Suprapubic skin (tissue), 4 donors: ENCODE results near the gene CYP2W1. TPM values are rescaled to one million over a fixed set of nuclear protein-coding genes. Genes with fewer than 3 reads are reported as not detected.
"Not testable (repeated sequence)": the region's sequence is repeated elsewhere in the genome, so short reads cannot be mapped to it uniquely, and the experiment has no call there.

Source experiments
- DNase-seq, 2 donors: peaks; one replicate each; pipeline ENCODE4 v3.0.0-alpha.2; 2019; ENCODE audit warnings: low spot score in 2 of 2
- H3K27ac ChIP-seq: fragments of 200-600 bp; sonication (generic); one replicate; pipeline ENCODE4 v1.5.1; 2019
- H3K27me3 ChIP-seq: fragments of 200-600 bp; sonication (generic); one replicate; pipeline ENCODE4 v1.5.1; 2019
- H3K36me3 ChIP-seq: fragments of 200-600 bp; sonication (generic); one replicate; pipeline ENCODE4 v1.5.1; 2019
- H3K4me1 ChIP-seq: fragments of 200-600 bp; sonication (generic); one replicate; pipeline ENCODE4 v1.5.1; 2019
- H3K4me3 ChIP-seq: fragments of 200-600 bp; sonication (generic); one replicate; pipeline ENCODE4 v1.5.1; 2019; ENCODE audit warnings: mild to moderate bottlenecking
- H3K9me3 ChIP-seq: fragments of 200-600 bp; sonication (generic); one replicate; pipeline ENCODE4 v1.5.1; 2019
- EP300 ChIP-seq: sonication (generic); formaldehyde crosslinking; IDR thresholded peaks from one replicate; pipeline ENCODE4 v1.6.1; 2017; ENCODE audit warnings: antibody characterized with exemption
- POLR2A ChIP-seq, 2 donors: fragments of 450-650 bp; IDR thresholded peaks; one replicate each; pipeline ENCODE4 v1.6.1; 2017; ENCODE audit warnings: antibody characterized with exemption in 2 of 2, mild to moderate bottlenecking in 2 of 2, moderate library complexity in 2 of 2
- POLR2AphosphoS5 ChIP-seq, 3 donors: sonication (generic); formaldehyde crosslinking; IDR thresholded peaks; one replicate each; pipeline ENCODE4 v1.6.1; 2017; ENCODE audit warnings: antibody characterized with exemption in 3 of 3
- WGBS: methylation state at CpG from one replicate; pipeline ENCODE4 v1.1.5; 2018; 5-methylcytosine and 5-hydroxymethylcytosine counted together
- total RNA-seq, 4 donors: library from RNA; depleted of rRNA; stranded (reverse); fragments of >200 nt; gene quantifications; one replicate each; pipeline ENCODE4 v1.1.0, GENCODE V29; 2016
- TF ChIP-seq, protein P1 (sequence below), 2 donors: fragments of 200-600 bp in 1 of 2; fragments of 450-650 bp in 1 of 2; sonication (generic) in 1 of 2; IDR thresholded peaks; one replicate each; pipeline ENCODE4 v1.5.1; 2016 to 2019; ENCODE audit warnings: antibody characterized with exemption in 2 of 2, mild to moderate bottlenecking in 1 of 2, moderate library complexity in 1 of 2

Gene CYP2W1
- total RNA-seq, 4 donors from 2014 or later, result 13.3 to 20.8 (median 15.4) TPM

DNA sequence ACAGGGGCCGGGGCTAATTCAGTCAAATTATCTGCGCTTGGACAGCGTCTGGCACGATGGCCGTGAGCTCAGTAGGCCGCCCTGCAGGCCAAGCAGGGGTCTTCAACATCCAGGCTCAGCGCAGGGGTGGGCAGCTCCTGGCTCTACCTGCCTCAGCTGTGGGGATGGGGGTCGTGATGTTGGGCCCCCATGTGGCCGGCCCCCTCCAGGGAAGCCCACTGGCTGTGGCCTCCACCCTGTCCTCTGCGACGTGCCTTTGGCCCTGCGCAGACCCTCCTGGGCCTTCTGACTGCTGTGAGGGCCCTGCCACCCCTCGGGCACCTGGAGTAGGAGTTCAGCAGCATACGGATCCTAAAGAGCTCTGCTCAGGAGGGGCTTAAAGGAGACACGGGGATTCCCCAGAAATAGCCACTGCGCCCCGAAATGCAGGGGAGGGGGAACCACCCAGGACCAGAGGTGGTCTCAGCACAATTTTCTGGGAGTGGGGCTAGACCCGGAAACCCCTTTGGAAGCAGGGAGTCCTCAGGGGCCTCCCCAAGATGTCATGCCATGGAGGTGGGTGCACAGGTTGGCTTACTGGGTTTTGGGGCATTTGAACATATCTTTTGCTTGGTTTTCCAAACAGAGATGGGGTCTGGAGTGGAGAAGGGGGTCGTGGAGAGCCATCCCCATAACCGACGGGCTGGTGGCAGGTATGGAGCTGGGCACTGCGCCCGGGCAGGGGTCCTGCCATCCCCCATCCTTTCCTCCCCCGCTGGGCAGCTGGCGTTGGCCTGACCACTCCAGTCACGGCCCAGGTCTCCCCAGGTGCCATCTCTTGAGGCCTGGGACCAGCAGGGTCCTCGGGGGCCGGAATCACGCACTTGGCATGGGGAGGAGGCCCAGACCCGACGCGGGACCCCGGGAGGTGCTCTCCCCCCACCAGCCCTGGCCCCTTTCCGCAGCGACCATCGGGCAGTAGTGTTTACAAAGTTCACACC is 24.5 kb upstream of the CYP2W1 start:
- Histone ChIP-seq H3K27me3 (peaks cover 34% of the 10 kb centered on the region), H3K4me3 (no peak overlapping the region), H3K4me1 (peaks cover 13% of the 10 kb centered on the region), H3K9me3 (no peaks in the 10 kb centered on the region), H3K27ac (no peak overlapping the region), H3K36me3 (no peaks in the 10 kb centered on the region)
- WGBS, result 80% methylated on average over 16 of the region's 36 CpGs
- peak in 1 of 2 donors; percentile 57 for DNase-seq
- TF ChIP-seq POLR2AphosphoS5 (IDR thresholded peaks at IDR 0.05) (no peak), POLR2A (IDR thresholded peaks at IDR 0.05) (no peak)
- TF ChIP-seq, protein P1, sequence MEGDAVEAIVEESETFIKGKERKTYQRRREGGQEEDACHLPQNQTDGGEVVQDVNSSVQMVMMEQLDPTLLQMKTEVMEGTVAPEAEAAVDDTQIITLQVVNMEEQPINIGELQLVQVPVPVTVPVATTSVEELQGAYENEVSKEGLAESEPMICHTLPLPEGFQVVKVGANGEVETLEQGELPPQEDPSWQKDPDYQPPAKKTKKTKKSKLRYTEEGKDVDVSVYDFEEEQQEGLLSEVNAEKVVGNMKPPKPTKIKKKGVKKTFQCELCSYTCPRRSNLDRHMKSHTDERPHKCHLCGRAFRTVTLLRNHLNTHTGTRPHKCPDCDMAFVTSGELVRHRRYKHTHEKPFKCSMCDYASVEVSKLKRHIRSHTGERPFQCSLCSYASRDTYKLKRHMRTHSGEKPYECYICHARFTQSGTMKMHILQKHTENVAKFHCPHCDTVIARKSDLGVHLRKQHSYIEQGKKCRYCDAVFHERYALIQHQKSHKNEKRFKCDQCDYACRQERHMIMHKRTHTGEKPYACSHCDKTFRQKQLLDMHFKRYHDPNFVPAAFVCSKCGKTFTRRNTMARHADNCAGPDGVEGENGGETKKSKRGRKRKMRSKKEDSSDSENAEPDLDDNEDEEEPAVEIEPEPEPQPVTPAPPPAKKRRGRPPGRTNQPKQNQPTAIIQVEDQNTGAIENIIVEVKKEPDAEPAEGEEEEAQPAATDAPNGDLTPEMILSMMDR (IDR thresholded peaks at IDR 0.05), result no peak

DNA sequence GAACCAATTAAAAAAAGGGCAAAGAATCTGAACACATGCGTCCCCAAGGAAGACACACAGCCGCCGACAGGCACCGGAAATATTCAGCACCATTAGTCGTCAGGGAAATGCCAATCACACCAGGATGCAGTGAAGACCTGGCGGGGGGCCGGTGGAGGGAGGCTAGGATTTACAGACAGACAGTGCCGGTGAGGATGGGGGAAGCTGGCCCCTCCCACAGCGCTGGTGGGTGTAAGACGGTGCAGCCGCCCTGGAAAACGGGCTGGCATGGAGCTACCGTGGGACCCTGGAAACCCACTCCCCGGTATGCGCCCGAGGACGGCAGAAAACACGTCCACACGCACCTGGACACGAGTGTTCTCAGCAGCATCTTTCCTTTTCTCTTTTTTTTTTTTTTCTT is 23.7 kb upstream of the CYP2W1 start:
- Histone ChIP-seq H3K36me3 (no peaks in the 10 kb centered on the region), H3K4me3 (no peak overlapping the region), H3K27ac (no peak overlapping the region), H3K9me3 (no peaks in the 10 kb centered on the region), H3K27me3 (peaks cover 27% of the 10 kb centered on the region), H3K4me1 (peaks cover 15% of the 10 kb centered on the region)
- peak in 1 of 2 donors; percentile 35 for DNase-seq
- no peak for TF ChIP-seq POLR2AphosphoS5 (IDR thresholded peaks at IDR 0.05)
- no peak for TF ChIP-seq POLR2A (IDR thresholded peaks at IDR 0.05)
- TF ChIP-seq, protein P1 (IDR thresholded peaks at IDR 0.05), result no peak
- 79% methylated on average over 20 of the region's 20 CpGs for WGBS

DNA sequence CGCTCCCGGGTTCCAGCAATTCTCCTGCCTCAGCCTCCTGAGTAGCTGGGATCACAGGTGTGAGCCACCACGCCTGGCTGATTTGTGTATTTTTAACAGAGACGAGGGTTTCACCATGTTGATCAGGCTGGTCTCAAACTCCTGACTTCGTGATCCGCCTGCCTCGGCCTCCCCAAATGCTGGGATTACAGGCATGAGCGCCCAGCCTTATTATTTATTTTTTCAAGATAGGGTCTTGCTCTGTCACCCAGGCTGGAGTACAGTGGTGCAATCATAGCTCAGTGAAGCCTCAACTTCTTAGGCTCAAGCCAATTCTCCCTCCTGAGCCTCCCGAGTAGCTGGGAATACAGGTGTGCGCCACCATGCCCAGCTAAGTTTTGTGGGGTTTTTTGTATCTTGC is 23.2 kb upstream of the CYP2W1 start:
- peaks cover 20% of the 10 kb centered on the region for H3K4me1 ChIP-seq
- peaks cover 24% of the 10 kb centered on the region for H3K27me3 ChIP-seq
- 96% methylated on average over 10 of the region's 10 CpGs for WGBS
- peak in 1 of 2 donors; percentile 15 for DNase-seq
- not testable (repeated sequence) for H3K36me3 ChIP-seq, H3K4me3 ChIP-seq, H3K27ac ChIP-seq, H3K9me3 ChIP-seq

DNA sequence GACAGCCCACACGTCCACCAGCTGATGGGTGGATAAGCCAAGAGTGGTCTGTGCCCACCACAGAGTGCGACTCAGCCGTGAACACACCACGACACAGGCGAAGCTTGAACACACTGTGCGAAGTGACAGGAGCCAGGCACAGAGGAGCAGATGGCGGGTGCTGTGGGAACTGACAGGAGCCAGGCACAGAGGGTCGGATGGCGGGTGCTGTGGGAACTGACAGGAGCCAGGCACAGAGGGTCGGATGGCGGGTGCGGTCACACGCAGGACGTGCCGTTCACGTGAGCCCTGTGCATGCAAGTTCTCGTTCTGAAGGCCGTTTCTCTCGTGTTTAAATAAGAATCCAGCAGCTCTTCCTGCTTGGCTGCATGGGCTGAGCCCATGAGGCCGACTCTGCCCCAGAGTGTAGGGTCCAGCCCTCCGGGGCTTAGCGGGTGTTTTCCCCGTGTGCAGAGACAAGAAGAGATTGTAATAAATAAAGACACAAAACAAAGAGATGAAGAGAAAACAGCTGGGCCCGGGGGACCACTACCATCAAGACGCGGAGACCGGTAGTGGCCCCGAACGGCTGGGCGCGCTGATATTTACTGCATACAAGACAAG is 22.6 kb upstream of the CYP2W1 start:
- DNase-seq, result peak in 1 of 2 donors; percentile 49

DNA sequence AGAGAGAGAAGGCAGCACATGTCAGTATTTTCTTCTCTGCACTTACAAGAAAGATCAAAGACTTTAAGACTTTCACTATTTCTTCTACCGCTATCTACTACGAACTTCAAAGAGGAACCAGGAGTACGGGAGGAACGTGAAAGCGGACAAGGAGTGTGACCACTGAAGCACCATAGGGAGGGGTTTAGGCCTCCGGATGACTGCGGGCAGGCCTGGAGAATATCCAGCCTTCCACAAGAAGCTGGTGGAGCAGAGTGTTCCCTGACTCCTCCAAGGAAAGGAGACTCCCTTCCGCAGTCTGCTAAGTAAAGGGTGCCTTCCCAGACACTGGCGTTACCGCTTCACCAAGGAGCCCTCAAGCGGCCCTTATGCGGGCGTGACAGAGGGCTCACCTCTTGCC is 22.0 kb upstream of the CYP2W1 start:
- H3K9me3 ChIP-seq, H3K36me3 ChIP-seq, H3K4me3 ChIP-seq, H3K27ac ChIP-seq: not testable (repeated sequence)
- 51% methylated on average over 13 of the region's 13 CpGs for WGBS
- peaks cover 31% of the 10 kb centered on the region for H3K4me1 ChIP-seq
- peaks cover 18% of the 10 kb centered on the region for H3K27me3 ChIP-seq
- DNase-seq, result peak in 1 of 2 donors; percentile 17

More for the DNA sequence above, 22.6 kb upstream of the CYP2W1 start:
- 67% methylated on average over 30 of the region's 31 CpGs for WGBS
- Histone ChIP-seq H3K36me3 (no peaks in the 10 kb centered on the region), H3K27ac (no peak overlapping the region), H3K9me3 (no peaks in the 10 kb centered on the region), H3K4me3 (no peak overlapping the region), H3K27me3 (peaks cover 19% of the 10 kb centered on the region), H3K4me1 (peaks cover 26% of the 10 kb centered on the region)
- TF ChIP-seq EP300, result no peak
- TF ChIP-seq, protein P1 (IDR thresholded peaks at IDR 0.05), result no peak
- TF ChIP-seq POLR2AphosphoS5 (IDR thresholded peaks at IDR 0.05), result no peak
- TF ChIP-seq POLR2A (IDR thresholded peaks at IDR 0.05), result no peak
